OCI-LY3 (cell line): ENCODE measurements around the gene MMP17.

Source experiments
- H2AFZ ChIP-seq: fragments of 200-600, 300-600 bp; shearing (Covaris generic); 2 replicates; pipeline ENCODE4 v1.6.0; 2014; ENCODE audit warnings: antibody characterized with exemption, low read depth, low read length
- H3K27ac ChIP-seq: fragments of 200-600, 300-600 bp; sonication (generic); 2 replicates; pipeline ENCODE4 v1.5.1; 2014; ENCODE audit warnings: mild to moderate bottlenecking, low read length, moderate library complexity, mixed read lengths
- H3K27me3 ChIP-seq: fragments of 200-600, 300-600 bp; sonication (generic); 2 replicates; pipeline ENCODE4 v1.6.1; 2014; ENCODE audit warnings: low read depth, low read length, mixed read lengths
- H3K36me3 ChIP-seq: fragments of 200-600, 300-600 bp; sonication (generic); replicated peaks from 2 replicates; pipeline ENCODE3; 2014; ENCODE audit warnings: low read depth, low read length, mixed read lengths
- H3K4me1 ChIP-seq: fragments of 300-600, 200-600 bp; sonication (generic); 2 replicates; pipeline ENCODE4 v1.6.1; 2014; ENCODE audit warnings: low read length, mixed read lengths
- H3K4me2 ChIP-seq: fragments of 200-600, 300-600 bp; sonication (generic); 2 replicates; pipeline ENCODE4 v1.6.1; 2014; ENCODE audit warnings: low read length, mixed read lengths
- H3K4me3 ChIP-seq: fragments of 300-600, 200-600 bp; sonication (generic); 2 replicates; pipeline ENCODE4 v1.5.1; 2014; ENCODE audit warnings: antibody characterized with exemption, mild to moderate bottlenecking, low read length, moderate library complexity
- H3K79me2 ChIP-seq: fragments of 300-600, 200-600 bp; shearing (Covaris generic); 2 replicates; pipeline ENCODE4 v1.6.1; 2014; ENCODE audit warnings: mild to moderate bottlenecking, low read length, mixed read lengths
- H3K9ac ChIP-seq: fragments of 300-600, 200-600 bp; shearing (Covaris generic); 2 replicates; pipeline ENCODE4 v1.6.0; 2014; ENCODE audit warnings: mild to moderate bottlenecking, low read length, moderate library complexity
- H3K9me3 ChIP-seq: fragments of 200-600, 300-600 bp; shearing (Covaris generic); 2 replicates; pipeline ENCODE4 v1.6.1; 2014; ENCODE audit warnings: low read length, mixed read lengths; ENCODE audit not compliant: insufficient read depth
- H4K20me1 ChIP-seq: fragments of 200-600, 300-600 bp; sonication (generic); 2 replicates; pipeline ENCODE4 v1.6.1; 2016; ENCODE audit warnings: low read length, mixed read lengths; ENCODE audit not compliant: insufficient read depth
- CTCF ChIP-seq: fragments of 200-600, 300-600 bp; sonication (generic); IDR thresholded peaks from 2 replicates; pipeline ENCODE4 v1.5.1; 2014; ENCODE audit warnings: antibody characterized with exemption, low read length, low read depth
- EZH2phosphoT487 ChIP-seq: fragments of 200-600 bp; shearing (Covaris generic); IDR thresholded peaks from 2 replicates; pipeline ENCODE4 v1.6.1; 2018; ENCODE audit warnings: antibody characterized with exemption, mixed run types, low read depth

Gene MMP17

DNA sequence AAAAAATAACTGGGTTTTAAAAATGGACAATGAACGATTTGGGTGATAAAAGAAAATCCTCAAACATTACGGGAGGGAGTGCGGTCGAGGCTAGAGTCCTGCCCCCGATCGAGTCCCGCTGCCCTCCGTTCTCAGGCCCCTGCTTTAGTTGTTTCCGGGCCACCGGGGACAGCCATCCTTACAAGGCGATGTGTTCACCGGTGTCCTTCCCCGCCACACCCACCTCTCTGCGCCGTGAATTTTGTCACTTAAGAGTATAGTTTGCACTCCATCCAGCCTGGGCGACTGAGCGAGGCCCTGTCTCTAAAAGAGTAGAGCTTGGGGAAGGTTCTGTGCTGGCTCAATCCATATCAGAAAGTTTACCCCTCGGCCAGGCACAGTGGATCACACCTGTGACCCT, 69.1 kb downstream of the MMP17 start:
- H3K27ac ChIP-seq: no peak overlapping the region
- H4K20me1 ChIP-seq: peaks cover 32% of the 10 kb centered on the region
- peaks cover 11% of the 10 kb centered on the region for H3K4me1 ChIP-seq
- no peak for TF ChIP-seq CTCF
- no peak for TF ChIP-seq EZH2phosphoT487
- H3K27me3 ChIP-seq: no peaks in the 10 kb centered on the region
- peaks cover 10% of the 10 kb centered on the region for H3K79me2 ChIP-seq
- H3K4me2 ChIP-seq: no peak overlapping the region
- no peak overlapping the region for H3K9ac ChIP-seq
- no peak overlapping the region for H2AFZ ChIP-seq
- H3K4me3 ChIP-seq: no peak overlapping the region
- H3K9me3 ChIP-seq: no peaks in the 10 kb centered on the region
- peaks cover 10% of the 10 kb centered on the region for H3K36me3 ChIP-seq

DNA sequence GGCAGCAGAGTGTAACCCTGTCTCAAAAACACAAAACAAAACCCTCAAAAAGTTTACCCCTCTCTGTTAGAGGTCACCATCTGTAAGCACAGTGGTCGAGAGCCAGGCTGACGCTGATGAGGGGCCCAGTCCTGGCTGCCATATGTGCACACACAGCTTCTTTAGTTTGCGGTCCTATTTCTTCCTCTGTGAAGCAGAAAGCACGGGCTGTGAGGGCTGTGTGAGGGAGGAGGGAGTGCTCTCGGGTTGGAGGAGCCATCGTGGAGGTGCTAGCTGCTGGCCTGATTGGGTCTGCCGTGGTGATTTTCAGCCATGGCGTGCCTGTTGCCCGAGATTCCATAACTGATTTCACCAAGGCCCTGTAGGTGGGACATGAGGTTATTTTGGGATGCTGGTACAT, 69.7 kb downstream of the MMP17 start:
- Histone ChIP-seq H3K9me3 (no peaks in the 10 kb centered on the region), H3K9ac (no peak overlapping the region), H3K27ac (no peak overlapping the region), H3K27me3 (no peaks in the 10 kb centered on the region), H3K4me3 (no peak overlapping the region), H3K4me2 (no peak overlapping the region), H2AFZ (no peak overlapping the region), H4K20me1 (peaks cover 37% of the 10 kb centered on the region), H3K4me1 (peaks cover 11% of the 10 kb centered on the region), H3K79me2 (peaks cover 10% of the 10 kb centered on the region), H3K36me3 (peaks cover 10% of the 10 kb centered on the region)
- TF ChIP-seq EZH2phosphoT487: no peak
- TF ChIP-seq CTCF: no peak

- H3K27me3 ChIP-seq: no peaks in the 10 kb centered on the region
- no peak overlapping the region for H3K27ac ChIP-seq
- no peak overlapping the region for H3K4me3 ChIP-seq
- no peak overlapping the region for H2AFZ ChIP-seq
- H3K4me2 ChIP-seq: no peak overlapping the region
- H3K36me3 ChIP-seq: peaks cover 10% of the 10 kb centered on the region
- peaks cover 52% of the 10 kb centered on the region for H4K20me1 ChIP-seq
- H3K9me3 ChIP-seq: no peaks in the 10 kb centered on the region
- TF ChIP-seq EZH2phosphoT487 (no peak), CTCF (no peak)
- no peak overlapping the region for H3K9ac ChIP-seq
- peaks cover 10% of the 10 kb centered on the region for H3K4me1 ChIP-seq
- peaks cover 8% of the 10 kb centered on the region for H3K79me2 ChIP-seq
Measured at GRCh38 chr12:131900397-131900796, 72.2 kb downstream of the MMP17 start.
